Measurements from ENCODE around the gene MPPED2.

GRCh38 chr11:30429550-30429949 lies 156.6 kb downstream of the MPPED2 start:
- TF ChIP-seq CTBP1 (IDR thresholded peaks at IDR 0.05; ENCODE audit: borderline replicate concordance) (no peak), TARDBP (IDR thresholded peaks at IDR 0.05) (no peak), ELF4 (IDR thresholded peaks at IDR 0.05) (no peak), PKNOX1 (IDR thresholded peaks at IDR 0.05) (no peak), ARNT (IDR thresholded peaks at IDR 0.05) (no peak), FOXK2 (IDR thresholded peaks at IDR 0.05) (no peak), SUZ12 (IDR thresholded peaks at IDR 0.05) (no peak), FOXA1 (IDR thresholded peaks at IDR 0.05) (no peak), FOXM1 (IDR thresholded peaks at IDR 0.05; ENCODE audit: borderline replicate concordance) (no peak), BHLHE40 (IDR thresholded peaks at IDR 0.05; ENCODE audit: borderline replicate concordance) (no peak), SP1 (IDR thresholded peaks at IDR 0.05) (no peak), HDGF (IDR thresholded peaks at IDR 0.05; ENCODE audit: borderline replicate concordance) (no peak)
